ENCODE results near the gene ZFAND3.

ZFAND3 gene

GRCh38 chr6:38133932-38134703, 314.6 kb downstream of the ZFAND3 start:
- no peak for DNase-seq (ENCODE audit: low read depth in 2 of 2)

GRCh38 chr6:38134704-38135088, 315.2 kb downstream of the ZFAND3 start:
- DNase-seq (ENCODE audit: low read depth in 2 of 2) = no peak

GRCh38 chr6:38136547-38136946, 317.0 kb downstream of the ZFAND3 start:
- no peak for DNase-seq (ENCODE audit: low read depth in 2 of 2)

- no peak for DNase-seq (ENCODE audit: low read depth in 2 of 2)
Measured at GRCh38 chr6:38137608-38138265, 318.2 kb downstream of the ZFAND3 start.

GRCh38 chr6:38138374-38138773, 318.8 kb downstream of the ZFAND3 start:
- no peak for DNase-seq (ENCODE audit: low read depth in 2 of 2)

GRCh38 chr6:38141085-38141484, 321.6 kb downstream of the ZFAND3 start:
- no peak for DNase-seq (ENCODE audit: low read depth in 2 of 2)

GRCh38 chr6:38141716-38142115, 322.2 kb downstream of the ZFAND3 start:
- no peak for DNase-seq (ENCODE audit: low read depth in 2 of 2)

- DNase-seq (ENCODE audit: low read depth in 2 of 2) = no peak
Measured at GRCh38 chr6:38142178-38142902, 322.8 kb downstream of the ZFAND3 start.

- no peak for DNase-seq (ENCODE audit: low read depth in 2 of 2)
Measured at GRCh38 chr6:38143191-38144150, 323.9 kb downstream of the ZFAND3 start.

- DNase-seq (ENCODE audit: low read depth in 2 of 2) = no peak
Measured at GRCh38 chr6:38144365-38144945, 324.9 kb downstream of the ZFAND3 start.

- no peak for DNase-seq (ENCODE audit: low read depth in 2 of 2)
Measured at GRCh38 chr6:38146021-38146733, 326.6 kb downstream of the ZFAND3 start.

GRCh38 chr6:38146734-38147027, 327.2 kb downstream of the ZFAND3 start:
- DNase-seq (ENCODE audit: low read depth in 2 of 2) = no peak

GRCh38 chr6:38148606-38149005, 329.1 kb downstream of the ZFAND3 start:
- DNase-seq (ENCODE audit: low read depth in 2 of 2) = no peak

GRCh38 chr6:38149531-38149930, 330.0 kb downstream of the ZFAND3 start:
- DNase-seq (ENCODE audit: low read depth in 2 of 2) = no peak

GRCh38 chr6:38150021-38150420, 330.5 kb downstream of the ZFAND3 start:
- DNase-seq (ENCODE audit: low read depth in 2 of 2) = no peak

- DNase-seq (ENCODE audit: low read depth in 2 of 2) = no peak
Measured at GRCh38 chr6:38150681-38151296, 331.3 kb downstream of the ZFAND3 start.

GRCh38 chr6:38151580-38152500, 332.3 kb downstream of the ZFAND3 start:
- DNase-seq (ENCODE audit: low read depth in 2 of 2) = no peak

GRCh38 chr6:38152620-38153019, 333.1 kb downstream of the ZFAND3 start:
- no peak for DNase-seq (ENCODE audit: low read depth in 2 of 2)

GRCh38 chr6:38153076-38153797, 333.7 kb downstream of the ZFAND3 start:
- DNase-seq (ENCODE audit: low read depth in 2 of 2) = no peak
